IMR-90 (cell line): Measurements from ENCODE around the gene MEIS1.

Experiments
- RAD21 ChIP-seq: IDR thresholded peaks from 2 replicates; pipeline ENCODE4 v1.6.1; 2012; ENCODE audit warnings: low read length, improper control_type of control experiment
- TF ChIP-seq, protein P1 (sequence below): conservative IDR thresholded peaks from 2 replicates; pipeline ENCODE4 v1.5.1; 2012; ENCODE audit warnings: mild to moderate bottlenecking, low read depth, low read length, improper control_type of control experiment

- no peak for TF ChIP-seq RAD21
- TF ChIP-seq, protein P1, sequence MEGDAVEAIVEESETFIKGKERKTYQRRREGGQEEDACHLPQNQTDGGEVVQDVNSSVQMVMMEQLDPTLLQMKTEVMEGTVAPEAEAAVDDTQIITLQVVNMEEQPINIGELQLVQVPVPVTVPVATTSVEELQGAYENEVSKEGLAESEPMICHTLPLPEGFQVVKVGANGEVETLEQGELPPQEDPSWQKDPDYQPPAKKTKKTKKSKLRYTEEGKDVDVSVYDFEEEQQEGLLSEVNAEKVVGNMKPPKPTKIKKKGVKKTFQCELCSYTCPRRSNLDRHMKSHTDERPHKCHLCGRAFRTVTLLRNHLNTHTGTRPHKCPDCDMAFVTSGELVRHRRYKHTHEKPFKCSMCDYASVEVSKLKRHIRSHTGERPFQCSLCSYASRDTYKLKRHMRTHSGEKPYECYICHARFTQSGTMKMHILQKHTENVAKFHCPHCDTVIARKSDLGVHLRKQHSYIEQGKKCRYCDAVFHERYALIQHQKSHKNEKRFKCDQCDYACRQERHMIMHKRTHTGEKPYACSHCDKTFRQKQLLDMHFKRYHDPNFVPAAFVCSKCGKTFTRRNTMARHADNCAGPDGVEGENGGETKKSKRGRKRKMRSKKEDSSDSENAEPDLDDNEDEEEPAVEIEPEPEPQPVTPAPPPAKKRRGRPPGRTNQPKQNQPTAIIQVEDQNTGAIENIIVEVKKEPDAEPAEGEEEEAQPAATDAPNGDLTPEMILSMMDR, result no peak
Observed at GRCh38 chr2:66521291-66521922, 86.5 kb downstream of the MEIS1 start.
